LNCaP clone FGC (cell line): ENCODE results near the gene DPP9.
A peak's percentile ranks its signal among the peaks of the same experiment; 100 is the strongest.

Experiments used
- DNase-seq: peaks from one replicate; pipeline ENCODE4 v3.0.0-alpha.2; 2011; ENCODE audit warnings: low read depth
- H3K4me3 ChIP-seq: 2 replicates; pipeline ENCODE4 v1.5.1; 2011; ENCODE audit warnings: mild to moderate bottlenecking, low read depth, low read length, control low read depth
- CTCF ChIP-seq: IDR thresholded peaks from 2 replicates; pipeline ENCODE4 v1.5.1; 2012; ENCODE audit warnings: mild to moderate bottlenecking; ENCODE audit not compliant: control insufficient read depth, insufficient read depth; ENCODE audit errors: extremely low read depth

DPP9 gene

GRCh38 chr19:4740092-4740491, 16.4 kb upstream of the DPP9 start:
- no peak overlapping the region for H3K4me3 ChIP-seq
- no peak for TF ChIP-seq CTCF
- no peak for DNase-seq

GRCh38 chr19:4738734-4739133, 15.1 kb upstream of the DPP9 start:
- DNase-seq: no peak
- TF ChIP-seq CTCF: no peak
- no peak overlapping the region for H3K4me3 ChIP-seq

- no peak overlapping the region for H3K4me3 ChIP-seq
- TF ChIP-seq CTCF: no peak
- DNase-seq: no peak
Measured at GRCh38 chr19:4737955-4738600, 14.4 kb upstream of the DPP9 start.

- no peak overlapping the region for H3K4me3 ChIP-seq
- no peak for DNase-seq
- no peak for TF ChIP-seq CTCF
Measured at GRCh38 chr19:4733755-4734345, 10.2 kb upstream of the DPP9 start.

- H3K4me3 ChIP-seq: no peak overlapping the region
- peak; percentile 37 for DNase-seq
- peak; percentile 82 for TF ChIP-seq CTCF
Measured at GRCh38 chr19:4732680-4733114, 9.1 kb upstream of the DPP9 start.

- H3K4me3 ChIP-seq: no peak overlapping the region
- TF ChIP-seq CTCF: peak; percentile 29; the same call in 1 of the 2 replicates
- no peak for DNase-seq
Measured at GRCh38 chr19:4730740-4731171, 7.1 kb upstream of the DPP9 start.

- DNase-seq: no peak
- TF ChIP-seq CTCF: no peak
- H3K4me3 ChIP-seq: no peak overlapping the region
Measured at GRCh38 chr19:4728871-4729270, 5.2 kb upstream of the DPP9 start.
